Esophagus squamous epithelium (tissue), 4 donors: ENCODE measurements around the gene SLC44A1.

ENCODE experiments used
- CTCF ChIP-seq, 6 experiments: fragments of 450-650 bp in 4 of 6; fragments of 200-600 bp in 2 of 6; sonication (generic) in 2 of 6; IDR thresholded peaks; one replicate each; pipeline ENCODE4 v1.5.1; 2016 to 2019; ENCODE audit warnings: antibody characterized with exemption in 6 of 6, mild to moderate bottlenecking in 4 of 6, moderate library complexity in 4 of 6
- POLR2A ChIP-seq, 4 donors: fragments of 450-650 bp; IDR thresholded peaks; one replicate each; pipeline ENCODE4 v1.6.1; 2017; ENCODE audit warnings: antibody characterized with exemption in 4 of 4, mild to moderate bottlenecking in 4 of 4, moderate library complexity in 3 of 4

DNA sequence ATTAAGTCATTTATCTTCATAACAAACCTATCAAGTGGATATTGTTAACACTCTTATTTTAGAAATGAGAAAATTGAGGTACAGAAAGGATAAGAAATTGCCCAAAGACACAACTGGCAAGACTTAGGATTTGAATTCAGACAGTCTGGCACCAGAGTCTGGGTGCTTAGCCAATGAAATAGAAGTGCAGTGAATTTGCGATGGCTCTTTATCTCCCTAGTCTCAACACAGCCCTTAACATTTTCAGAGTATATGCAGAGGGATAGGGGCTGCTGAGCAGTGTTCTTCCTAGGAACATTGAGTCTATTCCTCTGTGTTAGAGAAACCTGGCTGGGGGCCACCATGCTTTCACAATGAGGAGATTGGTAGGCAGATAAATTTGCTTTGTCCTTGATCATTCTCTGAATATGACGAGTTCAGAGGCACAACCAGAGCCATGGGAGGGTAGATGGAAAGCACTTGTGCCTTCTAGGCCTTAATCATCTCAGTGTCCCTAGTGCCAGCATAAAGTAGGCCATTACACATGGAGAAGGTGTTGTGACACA is 197.2 kb downstream of the SLC44A1 start:
- TF ChIP-seq CTCF (IDR thresholded peaks at IDR 0.05) (no peak), POLR2A (IDR thresholded peaks at IDR 0.05) (no peak)
